ENCODE data around the gene CDKAL1.

Gene CDKAL1

DNA sequence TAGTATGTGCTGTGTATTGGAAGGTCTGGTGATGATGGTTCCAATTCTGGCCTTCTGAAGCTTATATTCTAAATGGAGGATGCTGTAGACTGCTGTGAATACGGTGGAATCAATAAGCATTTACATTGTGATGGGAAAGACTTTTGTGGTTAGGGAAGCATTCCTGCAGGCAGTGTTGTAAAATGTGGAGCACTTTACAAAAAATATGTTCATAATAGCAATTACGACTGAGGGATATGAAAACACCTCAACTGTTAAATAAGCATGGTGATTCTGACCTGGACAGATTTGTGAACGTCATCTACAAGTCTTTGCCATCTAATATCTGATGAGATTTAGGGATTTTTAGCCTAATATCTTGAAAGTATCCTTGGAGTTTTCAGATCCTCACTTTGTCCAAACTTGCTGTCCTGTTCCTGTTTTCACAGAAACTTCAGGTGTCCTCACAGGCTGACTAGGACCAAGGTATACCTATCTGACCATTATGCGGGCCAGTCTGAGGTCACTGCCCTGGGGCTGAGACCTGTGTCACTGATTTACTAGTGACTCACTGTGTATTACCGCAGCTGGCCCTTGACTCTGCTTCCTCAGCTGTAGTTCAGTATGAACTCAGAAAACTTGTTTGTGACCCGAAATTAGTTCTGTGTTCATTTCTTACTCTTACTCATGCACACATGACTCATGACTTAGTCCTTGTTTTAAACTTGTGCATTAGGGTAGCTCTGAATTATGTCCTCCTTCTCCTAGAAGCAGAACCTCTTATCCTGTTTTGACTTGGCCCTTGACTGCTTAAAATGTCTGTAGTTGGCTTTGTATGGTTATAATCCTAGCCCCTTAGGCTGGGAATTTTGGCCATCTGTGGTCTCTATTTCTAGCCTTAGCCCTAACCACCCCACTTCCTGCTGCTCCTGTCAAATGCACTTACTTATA is 343.0 kb downstream of the CDKAL1 start:
- H3K4me3 ChIP-seq (ENCODE audit: low read depth, low read length), result no peak overlapping the region
- CTCF ChIA-PET, result interaction anchor here (0.9 to 7.0 kb wide), 3 partner anchors 271 to 711 kb away, joined by 3 to 45 read pairs (median 9); no protein-coding TSS in a partner anchor
- TF ChIP-seq, protein P1, sequence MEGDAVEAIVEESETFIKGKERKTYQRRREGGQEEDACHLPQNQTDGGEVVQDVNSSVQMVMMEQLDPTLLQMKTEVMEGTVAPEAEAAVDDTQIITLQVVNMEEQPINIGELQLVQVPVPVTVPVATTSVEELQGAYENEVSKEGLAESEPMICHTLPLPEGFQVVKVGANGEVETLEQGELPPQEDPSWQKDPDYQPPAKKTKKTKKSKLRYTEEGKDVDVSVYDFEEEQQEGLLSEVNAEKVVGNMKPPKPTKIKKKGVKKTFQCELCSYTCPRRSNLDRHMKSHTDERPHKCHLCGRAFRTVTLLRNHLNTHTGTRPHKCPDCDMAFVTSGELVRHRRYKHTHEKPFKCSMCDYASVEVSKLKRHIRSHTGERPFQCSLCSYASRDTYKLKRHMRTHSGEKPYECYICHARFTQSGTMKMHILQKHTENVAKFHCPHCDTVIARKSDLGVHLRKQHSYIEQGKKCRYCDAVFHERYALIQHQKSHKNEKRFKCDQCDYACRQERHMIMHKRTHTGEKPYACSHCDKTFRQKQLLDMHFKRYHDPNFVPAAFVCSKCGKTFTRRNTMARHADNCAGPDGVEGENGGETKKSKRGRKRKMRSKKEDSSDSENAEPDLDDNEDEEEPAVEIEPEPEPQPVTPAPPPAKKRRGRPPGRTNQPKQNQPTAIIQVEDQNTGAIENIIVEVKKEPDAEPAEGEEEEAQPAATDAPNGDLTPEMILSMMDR (IDR thresholded peaks at IDR 0.05; ENCODE audit: insufficient read depth, low read length, missing control alignments), result no peak
- peak; percentile 79 for DNase-seq (ENCODE audit: low read depth, low spot score)
- POLR2A ChIA-PET, result interaction anchor here (0.6 to 1.8 kb wide), 3 partner anchors 307 to 716 kb away, joined by 3 to 9 read pairs (median 4); partner anchors contain the start of gene SOX4

DNA sequence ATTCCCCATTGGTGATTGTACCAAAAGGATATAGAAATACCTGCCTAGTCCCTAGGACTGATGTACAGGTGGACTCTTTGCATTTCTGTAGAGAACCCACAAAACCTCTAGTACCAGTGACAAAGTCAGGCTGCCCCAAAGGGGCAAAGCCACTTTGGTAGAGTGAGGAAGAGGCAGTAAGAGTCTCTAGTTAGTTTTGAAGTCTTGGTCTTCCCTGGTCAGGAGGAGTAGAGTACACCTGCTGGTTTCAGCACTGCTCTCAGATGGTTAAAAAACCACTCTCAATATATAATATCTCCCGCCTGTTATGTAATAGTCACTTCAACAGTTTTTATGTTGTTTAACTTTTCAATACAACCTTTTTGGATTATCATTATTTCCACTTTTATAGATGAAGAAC is 344.9 kb downstream of the CDKAL1 start:
- TF ChIP-seq, protein P1 (IDR thresholded peaks at IDR 0.05; ENCODE audit: insufficient read depth, low read length, missing control alignments), result no peak
- no peak overlapping the region for H3K4me3 ChIP-seq (ENCODE audit: low read depth, low read length)
- ChIA-PET CTCF (no interaction called here), POLR2A (no interaction called here)
- DNase-seq (ENCODE audit: low read depth, low spot score), result no peak

DNA sequence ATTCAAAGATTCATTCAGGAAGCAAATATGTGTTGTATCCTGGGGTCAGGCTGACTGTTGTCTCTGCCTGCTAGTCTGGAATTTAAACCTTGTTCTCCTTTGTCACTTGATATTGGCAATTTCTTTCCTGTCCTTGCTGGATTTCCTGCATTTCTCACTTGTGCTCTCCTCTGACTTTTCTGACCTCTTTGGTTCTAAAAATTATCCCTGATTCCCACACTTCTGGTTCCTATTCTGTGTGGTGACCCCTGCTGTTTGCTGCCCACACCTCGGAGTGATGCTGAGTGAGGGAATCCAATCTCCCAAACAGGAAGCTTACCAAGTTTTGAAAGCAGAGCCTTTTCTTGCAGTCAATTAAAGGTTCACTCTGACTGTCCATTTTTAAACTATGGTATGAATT is 345.3 kb downstream of the CDKAL1 start:
- ChIA-PET CTCF (interaction anchor here (0.9 kb wide), 1 partner anchor 11 kb away, joined by 3 read pairs; no protein-coding TSS in a partner anchor), POLR2A (interaction anchor here (0.6 kb wide), 1 partner anchor 281 kb away, joined by 3 read pairs; no protein-coding TSS in a partner anchor)
- TF ChIP-seq, protein P1 (IDR thresholded peaks at IDR 0.05; ENCODE audit: insufficient read depth, low read length, missing control alignments), result no peak
- no peak overlapping the region for H3K4me3 ChIP-seq (ENCODE audit: low read depth, low read length)
- DNase-seq (ENCODE audit: low read depth, low spot score), result no peak

DNA sequence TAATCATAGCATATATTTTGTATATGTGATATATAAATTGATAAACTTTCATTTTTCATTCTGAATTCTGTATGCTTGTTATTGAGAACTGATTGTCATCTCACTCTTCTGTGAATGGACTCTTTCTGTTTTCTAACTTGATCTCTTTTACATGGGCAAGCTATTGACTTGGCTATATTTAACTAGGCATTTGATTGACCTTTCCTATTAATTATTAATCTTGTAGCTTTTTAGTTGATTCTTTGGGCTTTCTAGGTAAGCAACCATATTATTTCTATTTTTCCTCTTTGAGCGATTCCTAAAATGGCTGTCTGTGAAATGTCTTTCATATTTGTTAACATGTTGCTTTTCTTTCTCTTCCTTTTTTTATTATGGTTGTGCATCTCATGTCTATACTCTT is 347.1 kb downstream of the CDKAL1 start:
- H3K4me3 ChIP-seq (ENCODE audit: low read depth, low read length), result no peak overlapping the region
- ChIA-PET POLR2A (no interaction called here), CTCF (no interaction called here)
- TF ChIP-seq, protein P1 (IDR thresholded peaks at IDR 0.05; ENCODE audit: insufficient read depth, low read length, missing control alignments), result no peak
- DNase-seq (ENCODE audit: low read depth, low spot score), result no peak

DNA sequence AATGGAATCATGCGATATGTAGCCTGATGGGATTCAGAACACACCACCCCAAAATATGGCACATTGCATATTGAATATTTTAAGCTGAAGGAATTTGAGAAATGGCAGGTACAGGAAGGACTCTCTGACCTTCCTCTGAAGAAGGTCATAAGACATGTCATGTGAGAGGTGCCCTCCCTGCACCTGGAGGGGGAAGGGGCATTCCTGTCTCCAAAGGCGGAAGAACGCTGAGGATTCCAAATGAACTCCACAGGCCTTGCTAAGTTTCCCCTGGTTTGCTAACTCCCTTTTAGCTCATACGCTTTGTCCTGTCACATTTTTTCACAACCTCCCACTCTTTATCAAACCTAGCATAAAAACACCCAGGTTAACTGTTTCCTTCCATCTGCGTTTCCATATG is 347.8 kb downstream of the CDKAL1 start:
- POLR2A ChIA-PET, result no interaction called here
- CTCF ChIA-PET, result no interaction called here
- TF ChIP-seq, protein P1 (IDR thresholded peaks at IDR 0.05; ENCODE audit: insufficient read depth, low read length, missing control alignments), result no peak
- no peak overlapping the region for H3K4me3 ChIP-seq (ENCODE audit: low read depth, low read length)
- no peak for DNase-seq (ENCODE audit: low read depth, low spot score)

DNA sequence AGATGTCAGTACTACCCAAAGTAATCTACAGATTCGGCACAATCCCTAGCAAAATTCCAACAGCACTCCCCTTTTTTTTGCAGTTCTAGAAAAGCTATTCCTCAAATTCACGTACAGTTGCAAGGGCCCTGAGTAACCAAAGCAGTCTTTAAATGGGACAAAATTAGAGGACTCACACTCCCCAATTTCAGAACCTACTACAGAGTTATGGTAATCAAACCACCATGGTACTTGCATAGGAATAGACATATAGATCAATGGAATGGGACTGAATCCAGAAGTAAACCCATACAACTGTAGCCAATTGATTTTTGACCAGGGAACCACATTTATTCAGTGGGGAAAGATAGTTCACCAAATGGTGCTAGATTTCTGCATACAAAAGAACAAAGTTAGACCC is 350.8 kb downstream of the CDKAL1 start:
- CTCF ChIA-PET, result no interaction called here
- POLR2A ChIA-PET, result no interaction called here
- H3K4me3 ChIP-seq (ENCODE audit: low read depth, low read length), result no peak overlapping the region
- no peak for DNase-seq (ENCODE audit: low read depth, low spot score)
- TF ChIP-seq, protein P1 (IDR thresholded peaks at IDR 0.05; ENCODE audit: insufficient read depth, low read length, missing control alignments), result no peak
